WTC11 (cell line): ENCODE results near the gene CYB561D1.

ENCODE experiments used
- CTCF ChIP-seq: fragments of 200-600 bp; IDR thresholded peaks from 2 replicates; pipeline ENCODE4 v1.8.0; 2022; ENCODE audit warnings: antibody characterized with exemption
- FOXJ3 ChIP-seq: sonication (generic); formaldehyde crosslinking; IDR thresholded peaks from 2 replicates; pipeline ENCODE4 v1.9.0; 2021; ENCODE audit warnings: missing genetic modification reagents, mild to moderate bottlenecking, borderline replicate concordance
- KAT7 ChIP-seq: sonication (generic); formaldehyde crosslinking; IDR thresholded peaks from 2 replicates; pipeline ENCODE4 v1.8.1; 2023; ENCODE audit warnings: missing genetic modification reagents, mild to moderate bottlenecking, borderline replicate concordance

- TF ChIP-seq CTCF (no peak), KAT7 (CRISPR knock-in tag) (no peak), FOXJ3 (CRISPR knock-in tag) (no peak)
Measured at GRCh38 chr1:109479901-109480300, 14.0 kb upstream of the CYB561D1 start.
